Natural killer cell (primary cell): ENCODE measurements around the gene CFAP77. TPM values are rescaled to one million over a fixed set of nuclear protein-coding genes. Genes with fewer than 3 reads are reported as not detected.

Source experiments
- ATAC-seq, 3 donors: fragments of 150-1000 bp in 2 of 3; fragments of 200-7000 bp in 1 of 3; cut with Tn5 transposase; 1 replicate in 1 of 3; 2 replicates in 2 of 3; pipeline ENCODE4 v1.10.0; 2021; ENCODE audit warnings: mild to moderate bottlenecking in 2 of 3, moderate library complexity in 2 of 3
- DNase-seq, 2 donors: peaks; one replicate each; pipeline versions ENCODE4 v3.0.0 to v3.0.0-alpha.2; 2013 to 2021; ENCODE audit warnings: mixed read lengths in 1 of 2
- H3K27ac ChIP-seq: one replicate; pipeline ENCODE4 v1.5.1; 2013; ENCODE audit warnings: mild to moderate bottlenecking, low read length
- H3K27me3 ChIP-seq: one replicate; pipeline ENCODE4 v1.6.1; 2013; ENCODE audit warnings: low read length; ENCODE audit not compliant: control insufficient read depth, insufficient read depth
- H3K36me3 ChIP-seq: one replicate; pipeline ENCODE4 v1.6.1; 2013; ENCODE audit warnings: low read length; ENCODE audit not compliant: control insufficient read depth, insufficient read depth
- H3K4me1 ChIP-seq: one replicate; pipeline ENCODE4 v1.6.1; 2013; ENCODE audit warnings: low read length; ENCODE audit not compliant: control insufficient read depth, insufficient read depth
- H3K4me3 ChIP-seq: one replicate; pipeline ENCODE4 v1.5.1; 2013; ENCODE audit warnings: low read length
- H3K9me3 ChIP-seq: one replicate; pipeline ENCODE4 v1.6.1; 2013; ENCODE audit warnings: low read length; ENCODE audit not compliant: control insufficient read depth, insufficient read depth
- H3K27ac Mint-ChIP-seq, 2 donors: one replicate each; pipeline ENCODE4 v1.8.0; 2022; ENCODE audit warnings: mild to moderate bottlenecking in 2 of 2, mixed read lengths in 2 of 2, moderate library complexity in 1 of 2
- H3K27me3 Mint-ChIP-seq, 2 donors: one replicate each; pipeline ENCODE4 v1.8.0; 2022; ENCODE audit warnings: low read depth in 2 of 2, mixed read lengths in 2 of 2
- H3K36me3 Mint-ChIP-seq: one replicate; pipeline ENCODE4 v1.8.0; 2022; ENCODE audit warnings: mixed read lengths
- H3K4me1 Mint-ChIP-seq, 2 donors: one replicate each; pipeline ENCODE4 v1.8.0; 2022; ENCODE audit warnings: mixed read lengths in 2 of 2
- H3K4me3 Mint-ChIP-seq: one replicate; pipeline ENCODE4 v1.8.0; 2022; ENCODE audit warnings: mild to moderate bottlenecking, moderate library complexity, mixed read lengths
- H3K9me3 Mint-ChIP-seq, 2 donors: one replicate each; pipeline ENCODE4 v1.8.0; 2022; ENCODE audit warnings: mixed read lengths in 2 of 2
- CTCF ChIP-seq: fragments of 200-600 bp; IDR thresholded peaks from one replicate; pipeline ENCODE4 v1.8.0; 2022; ENCODE audit warnings: antibody characterized with exemption
- WGBS: methylation state at CpG from one replicate; pipeline ENCODE4 v1.1.7; 2013; ENCODE audit warnings: missing lambda C conversion rate; ENCODE audit not compliant: insufficient coverage; 5-methylcytosine and 5-hydroxymethylcytosine counted together
- intact Hi-C: fragments of 100-400 bp; cut with micrococcal nuclease; formaldehyde crosslinking; loops from one replicate; pipeline ENCODE4 v1.14.2; 2022
- total RNA-seq, 4 donors: library from RNA; stranded (reverse); fragments of 120-200 nt in 1 of 4; gene quantifications; one replicate each; pipeline versions ENCODE4 v1.2.3 to v1.2.4, GENCODE V29; 2013 to 2022

The CFAP77 gene
- total RNA-seq, 3 donors from 2014 or later (not counting 1 experiment from before 2014, with no cell fraction given), result not detected

GRCh38 chr9:132408521-132408920 is 1.5 kb upstream of the CFAP77 start:
- H3K4me1 Mint-ChIP-seq, result peaks cover 43 to 45% of the 10 kb centered on the region in 2 donors
- 93% methylated on average over 8 of the region's 8 CpGs for WGBS
- no peak overlapping the region for H3K4me3 Mint-ChIP-seq

GRCh38 chr9:132410642-132411041 is 631 bp downstream of the CFAP77 start:
- H3K4me1 ChIP-seq, result peaks cover 37% of the 10 kb centered on the region
- no peaks in the 10 kb centered on the region for H3K9me3 ChIP-seq
- Mint-ChIP-seq H3K27ac (no peak overlapping the region), H3K9me3 (no peaks in the 10 kb centered on the region), H3K4me3 (peak overlapping the region; percentile 66), H3K36me3 (no peaks in the 10 kb centered on the region), H3K27me3 (peaks cover 46 to 50% of the 10 kb centered on the region in 2 donors), H3K4me1 (peaks cover 25% of the 10 kb centered on the region in 2 donors)
- peak; percentile 17 to 58 for DNase-seq
- no peak for TF ChIP-seq CTCF
- peaks cover 37% of the 10 kb centered on the region for H3K27me3 ChIP-seq
- 4% methylated on average over 19 of the region's 19 CpGs for WGBS
- H3K36me3 ChIP-seq, result no peaks in the 10 kb centered on the region
- peak in 2 of 3 donors; percentile 28 to 36 for ATAC-seq
- H3K4me3 ChIP-seq, result peak overlapping the region; percentile 11
- H3K27ac ChIP-seq, result no peak overlapping the region
- intact Hi-C loops, result loop anchor here (1.0 to 10.0 kb wide), 4 partner anchors 76 to 264 kb away; partner anchors contain the start of gene GTF3C4

More at GRCh38 chr9:132408521-132408920, 1.5 kb upstream of the CFAP77 start:
- Histone ChIP-seq H3K27me3 (peaks cover 24% of the 10 kb centered on the region), H3K9me3 (no peaks in the 10 kb centered on the region), H3K4me3 (no peak overlapping the region), H3K27ac (no peak overlapping the region), H3K36me3 (no peaks in the 10 kb centered on the region), H3K4me1 (peaks cover 47% of the 10 kb centered on the region)
- no peak for ATAC-seq
- H3K27me3 Mint-ChIP-seq, result peaks cover 28 to 29% of the 10 kb centered on the region in 2 donors
- H3K27ac Mint-ChIP-seq, result no peak overlapping the region
- intact Hi-C loops, result loop anchor here (5.0 to 10.0 kb wide), 2 partner anchors 54 to 494 kb away; partner anchors contain the start of gene SETX
- no peaks in the 10 kb centered on the region for H3K36me3 Mint-ChIP-seq
- TF ChIP-seq CTCF, result no peak
- DNase-seq, result no peak
- H3K9me3 Mint-ChIP-seq, result no peaks in the 10 kb centered on the region

- Histone ChIP-seq H3K27ac (no peak overlapping the region), H3K4me1 (peaks cover 33% of the 10 kb centered on the region), H3K36me3 (no peaks in the 10 kb centered on the region), H3K4me3 (peak overlapping the region; percentile 11), H3K9me3 (no peaks in the 10 kb centered on the region), H3K27me3 (peaks cover 37% of the 10 kb centered on the region)
- peaks cover 46 to 53% of the 10 kb centered on the region in 2 donors for H3K27me3 Mint-ChIP-seq
- H3K4me3 Mint-ChIP-seq, result peak overlapping the region; percentile 66
- H3K9me3 Mint-ChIP-seq, result no peaks in the 10 kb centered on the region
- ATAC-seq, result peak; percentile 55 to 62 (median 59)
- peaks cover 20% of the 10 kb centered on the region in 2 donors for H3K4me1 Mint-ChIP-seq
- DNase-seq, result peak; percentile 54 to 87
- no peak overlapping the region for H3K27ac Mint-ChIP-seq
- no peaks in the 10 kb centered on the region for H3K36me3 Mint-ChIP-seq
- WGBS, result 1% methylated on average over 20 of the region's 20 CpGs
- peak; percentile 85 for TF ChIP-seq CTCF
- intact Hi-C loops, result loop anchor here (1.0 to 10.0 kb wide), 4 partner anchors 76 to 264 kb away; partner anchors contain the start of gene GTF3C4
These were observed 1.1 kb downstream of the CFAP77 start for GRCh38 chr9:132411091-132411508.
